ENCODE results near the gene KLHL9. TPM values are rescaled to one million over a fixed set of nuclear protein-coding genes. Genes with fewer than 3 reads are reported as not detected.
"Not testable (repeated sequence)": the region's sequence is repeated elsewhere in the genome, so short reads cannot be mapped to it uniquely, and the experiment has no call there.

The KLHL9 gene, protein sequence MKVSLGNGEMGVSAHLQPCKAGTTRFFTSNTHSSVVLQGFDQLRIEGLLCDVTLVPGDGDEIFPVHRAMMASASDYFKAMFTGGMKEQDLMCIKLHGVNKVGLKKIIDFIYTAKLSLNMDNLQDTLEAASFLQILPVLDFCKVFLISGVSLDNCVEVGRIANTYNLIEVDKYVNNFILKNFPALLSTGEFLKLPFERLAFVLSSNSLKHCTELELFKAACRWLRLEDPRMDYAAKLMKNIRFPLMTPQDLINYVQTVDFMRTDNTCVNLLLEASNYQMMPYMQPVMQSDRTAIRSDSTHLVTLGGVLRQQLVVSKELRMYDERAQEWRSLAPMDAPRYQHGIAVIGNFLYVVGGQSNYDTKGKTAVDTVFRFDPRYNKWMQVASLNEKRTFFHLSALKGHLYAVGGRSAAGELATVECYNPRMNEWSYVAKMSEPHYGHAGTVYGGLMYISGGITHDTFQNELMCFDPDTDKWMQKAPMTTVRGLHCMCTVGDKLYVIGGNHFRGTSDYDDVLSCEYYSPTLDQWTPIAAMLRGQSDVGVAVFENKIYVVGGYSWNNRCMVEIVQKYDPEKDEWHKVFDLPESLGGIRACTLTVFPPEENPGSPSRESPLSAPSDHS
- 46.6 and 58.6 TPM in 2 replicates for total RNA-seq (2014; rRNA removed; shearing (Covaris generic); ENCODE audit: low replicate concordance)

DNA sequence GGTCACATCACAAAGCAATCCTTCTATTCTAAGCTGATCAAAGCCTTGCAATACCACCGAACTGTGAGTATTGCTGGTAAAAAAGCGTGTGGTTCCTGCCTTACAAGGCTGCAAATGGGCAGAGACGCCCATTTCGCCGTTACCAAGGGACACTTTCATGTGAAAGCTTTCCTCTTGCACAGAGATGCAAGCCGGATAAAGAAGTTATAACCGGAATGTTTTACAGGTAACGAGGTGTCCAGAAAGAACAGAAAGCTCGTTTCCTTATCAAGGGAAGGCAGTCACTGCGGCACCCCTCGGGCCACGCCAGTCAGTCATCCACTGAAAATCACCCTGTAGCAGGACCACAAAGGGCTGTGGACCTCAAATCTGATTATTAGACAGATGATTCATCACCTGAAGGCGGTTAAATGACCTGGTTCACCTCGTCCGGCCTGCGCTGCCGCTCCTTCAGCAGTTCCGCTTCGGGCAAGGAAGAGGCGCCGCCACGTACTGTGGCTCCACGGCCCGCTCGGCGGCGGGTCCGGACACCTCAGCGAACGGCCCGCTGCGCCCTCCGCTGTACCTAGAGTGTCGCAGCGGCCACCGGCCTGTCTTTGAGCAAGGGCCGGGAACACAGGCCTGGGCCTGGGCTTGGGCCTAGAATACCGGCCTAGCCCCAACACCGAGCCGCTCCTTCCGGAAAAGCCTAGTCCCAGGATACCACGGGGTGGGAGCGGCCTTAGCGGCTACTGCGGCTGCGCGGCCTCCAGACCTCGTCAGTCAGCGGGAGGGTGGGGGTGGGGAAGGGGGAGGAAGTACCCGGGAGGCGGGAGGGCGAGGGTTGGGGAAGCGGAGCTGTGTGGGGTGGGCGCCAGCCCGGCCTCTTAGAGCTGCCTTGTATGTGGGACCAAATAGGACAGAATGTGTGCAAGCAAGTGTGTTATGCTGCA, at the start of gene KLHL9:
KLHL9 (minus strand) TSS at position 704 of the 932 bp plus-strand sequence; CDS start at position 159, 545 bp downstream.
- DNase-seq: peak; percentile 100
- Histone ChIP-seq H3K9me3 (no peaks in the 10 kb centered on the region), H3K27me3 (no peaks in the 10 kb centered on the region), H3K36me3 (peaks cover 52% of the 10 kb centered on the region), H3K4me3 (peak within 1 kb of the TSS; percentile 98)

- DNase-seq: no peak
- Histone ChIP-seq H3K9me3 (no peaks in the 10 kb centered on the region), H3K36me3 (no peaks in the 10 kb centered on the region), H3K27me3 (peaks cover 80% of the 10 kb centered on the region), H3K4me3 (0 out of 2 replicates have a peak overlapping the region, but pooled peaks have one; percentile 0)
Observed at GRCh38 chr9:21383627-21384026, 48.4 kb upstream of the KLHL9 start.

GRCh38 chr9:21381448-21382339, 46.5 kb upstream of the KLHL9 start:
- H3K4me3 ChIP-seq: no peak overlapping the region
- H3K27me3 ChIP-seq: peaks cover 74% of the 10 kb centered on the region
- H3K9me3 ChIP-seq: no peaks in the 10 kb centered on the region
- DNase-seq: no peak
- H3K36me3 ChIP-seq: no peaks in the 10 kb centered on the region

DNA sequence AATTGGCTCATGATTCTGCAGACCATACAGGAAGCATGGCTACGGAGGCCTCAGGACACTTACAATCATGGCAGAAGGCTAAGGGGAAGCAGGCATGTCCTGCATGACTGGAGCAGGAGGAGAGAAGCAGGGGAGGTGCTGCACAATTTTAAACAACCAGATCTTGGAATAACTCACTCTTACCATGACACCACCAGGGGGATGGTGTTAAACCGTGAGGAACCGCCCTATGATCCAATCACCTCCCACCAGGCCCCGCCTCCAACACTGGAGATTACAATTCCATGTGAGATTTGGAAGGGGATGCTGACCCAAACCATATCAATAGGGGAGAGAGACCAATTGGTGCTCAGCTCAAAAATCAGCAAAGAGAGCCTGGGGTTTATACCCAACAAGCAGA, 36.3 kb upstream of the KLHL9 start:
- Histone ChIP-seq H3K27me3 (peaks cover 35% of the 10 kb centered on the region), H3K9me3 (peaks cover 12% of the 10 kb centered on the region)
- not testable (repeated sequence) for H3K4me3 ChIP-seq, H3K36me3 ChIP-seq, DNase-seq

- DNase-seq: no peak
- Histone ChIP-seq H3K27me3 (peaks cover 51% of the 10 kb centered on the region), H3K36me3 (no peaks in the 10 kb centered on the region), H3K4me3 (no peak within 1 kb of the TSS), H3K9me3 (no peaks in the 10 kb centered on the region)
Observed at GRCh38 chr9:21367957-21368356, 32.8 kb upstream of the KLHL9 start, which contains the start of gene IFNA13. IFNA13 (minus strand) TSS chr9:21368057; CDS start chr9:21368010, 47 bp downstream.

- peaks cover 51% of the 10 kb centered on the region for H3K27me3 ChIP-seq
- H3K36me3 ChIP-seq, DNase-seq: not testable (repeated sequence)
Observed at GRCh38 chr9:21367169-21367568, 32.0 kb upstream of the KLHL9 start.

DNA sequence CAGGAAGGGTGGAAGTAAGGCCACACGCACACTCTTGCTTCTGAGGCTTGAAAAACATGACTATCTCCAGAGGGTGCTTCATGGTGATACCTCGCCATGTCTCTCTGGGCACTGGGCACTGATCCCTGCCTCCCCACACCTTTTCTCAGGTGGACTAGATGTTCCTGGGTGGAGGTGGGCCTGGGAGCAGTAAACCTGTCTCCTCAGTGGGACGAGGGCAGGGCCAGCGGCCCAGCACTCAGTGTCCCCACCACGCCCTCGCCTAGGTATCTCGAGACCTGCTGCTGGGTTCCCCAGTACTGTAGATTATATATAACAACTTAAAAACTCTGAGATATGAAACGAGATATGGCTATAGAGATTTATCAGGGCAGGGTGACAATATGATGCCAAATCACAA, 27.1 kb upstream of the KLHL9 start:
- no peaks in the 10 kb centered on the region for H3K9me3 ChIP-seq
- H3K27me3 ChIP-seq: peaks cover 32% of the 10 kb centered on the region
- DNase-seq: no peak
- H3K36me3 ChIP-seq: no peaks in the 10 kb centered on the region
- no peak overlapping the region for H3K4me3 ChIP-seq

More at GRCh38 chr9:21367169-21367568, 32.0 kb upstream of the KLHL9 start:
- not testable (repeated sequence) for H3K4me3 ChIP-seq, H3K9me3 ChIP-seq

- peak overlapping the region; percentile 23 for H3K4me3 ChIP-seq
Observed at GRCh38 chr9:21357479-21358460, 22.6 kb upstream of the KLHL9 start.

DNA sequence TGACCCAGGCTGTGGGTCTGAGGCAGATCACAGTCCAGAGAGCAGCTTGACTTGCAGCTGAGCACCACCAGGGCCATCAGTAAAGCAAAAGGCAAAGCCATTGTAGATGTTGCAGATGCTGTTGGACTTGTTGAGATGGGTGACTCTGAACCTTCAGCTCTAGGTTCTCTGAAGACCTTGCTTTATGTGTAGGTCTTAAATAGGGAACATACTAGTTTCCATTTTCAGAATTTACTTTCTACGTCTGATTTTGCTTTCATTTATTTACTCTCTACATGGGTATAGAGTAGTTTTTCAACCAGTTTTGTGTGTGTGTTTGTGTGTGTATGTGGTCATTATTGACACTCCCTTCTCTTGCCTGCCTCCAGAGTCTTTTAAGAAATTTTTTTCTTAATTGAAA, 15.6 kb upstream of the KLHL9 start, which contains the start of gene IFNA6:
IFNA6 (minus strand) TSS at position 101 of the 400 bp plus-strand sequence; CDS start at position 101, 0 bp downstream.
- H3K4me3 ChIP-seq: no peak within 1 kb of the TSS
- H3K9me3 ChIP-seq: peaks cover 2% of the 10 kb centered on the region
- peaks cover 45% of the 10 kb centered on the region for H3K27me3 ChIP-seq
- no peak for DNase-seq
- H3K36me3 ChIP-seq: no peaks in the 10 kb centered on the region

More at GRCh38 chr9:21357479-21358460, 22.6 kb upstream of the KLHL9 start:
- H3K9me3 ChIP-seq: no peaks in the 10 kb centered on the region
- H3K27me3 ChIP-seq: no peaks in the 10 kb centered on the region; the same call in 1 of the 2 replicates
- no peaks in the 10 kb centered on the region for H3K36me3 ChIP-seq
- no peak for DNase-seq

GRCh38 chr9:21348430-21348970, 13.3 kb upstream of the KLHL9 start:
- DNase-seq: no peak

DNA sequence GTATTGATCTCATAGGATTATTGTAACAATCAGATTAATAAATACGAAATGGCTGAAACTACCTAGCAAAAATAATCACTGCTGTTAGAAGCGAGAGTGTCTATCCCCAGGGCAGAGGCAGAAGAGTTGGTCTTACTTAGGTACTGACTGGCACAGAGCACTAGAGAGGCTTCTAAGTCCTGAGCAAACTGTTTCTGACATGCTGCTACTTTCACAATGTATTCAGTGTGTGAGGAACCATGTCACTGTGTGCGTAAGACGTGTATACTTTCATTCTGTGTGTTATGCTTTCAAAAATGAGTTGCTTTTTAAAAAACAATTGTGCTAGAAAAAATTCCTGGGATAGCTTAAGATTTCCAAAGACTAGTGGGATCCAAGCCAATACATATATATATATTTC, 5.5 kb upstream of the KLHL9 start:
- no peak for DNase-seq
- Histone ChIP-seq H3K27me3 (peaks cover 2% of the 10 kb centered on the region; the same call in 1 of the 2 replicates), H3K9me3 (peaks cover 22% of the 10 kb centered on the region), H3K4me3 (no peak overlapping the region), H3K36me3 (no peaks in the 10 kb centered on the region)

More at GRCh38 chr9:21348430-21348970, 13.3 kb upstream of the KLHL9 start:
- Histone ChIP-seq H3K4me3 (no peak overlapping the region), H3K27me3 (peaks cover 46% of the 10 kb centered on the region), H3K9me3 (peaks cover 19% of the 10 kb centered on the region), H3K36me3 (no peaks in the 10 kb centered on the region)

- no peaks in the 10 kb centered on the region for H3K9me3 ChIP-seq
- H3K36me3 ChIP-seq: peaks cover 37% of the 10 kb centered on the region
- DNase-seq: no peak
- H3K27me3 ChIP-seq: no peaks in the 10 kb centered on the region
- H3K4me3 ChIP-seq: no peak overlapping the region
Observed at GRCh38 chr9:21336457-21336856, 1.3 kb upstream of the KLHL9 start.

GRCh38 chr9:21333226-21333625, 2.0 kb downstream of the KLHL9 start:
- Histone ChIP-seq H3K4me3 (peak overlapping the region; percentile 98), H3K36me3 (peaks cover 65% of the 10 kb centered on the region), H3K27me3 (no peaks in the 10 kb centered on the region), H3K9me3 (no peaks in the 10 kb centered on the region)
- DNase-seq: no peak

- peaks cover 78% of the 10 kb centered on the region for H3K36me3 ChIP-seq
- DNase-seq: peak; percentile 55
- H3K27me3 ChIP-seq: no peaks in the 10 kb centered on the region
- no peaks in the 10 kb centered on the region for H3K9me3 ChIP-seq
- peak overlapping the region; percentile 98 for H3K4me3 ChIP-seq
Observed at GRCh38 chr9:21331676-21332402, 3.4 kb downstream of the KLHL9 start.

All from MG63 (cell line).